Gastrocnemius medialis (tissue), 4 donors: ENCODE measurements around the gene SMURF2.
"Not testable (repeated sequence)": the region's sequence is repeated elsewhere in the genome, so short reads cannot be mapped to it uniquely, and the experiment has no call there.

Source experiments
- POLR2A ChIP-seq, 2 donors: fragments of 450-650 bp; IDR thresholded peaks; one replicate each; pipeline ENCODE4 v1.6.1; 2017; ENCODE audit warnings: antibody characterized with exemption in 2 of 2, mild to moderate bottlenecking in 2 of 2, moderate library complexity in 2 of 2
- TF ChIP-seq, protein P1 (sequence below), 5 experiments: fragments of 450-650 bp in 3 of 5; fragments of 200-600 bp in 2 of 5; sonication (generic) in 2 of 5; IDR thresholded peaks in 4 of 5; conservative IDR thresholded peaks in 1 of 5; 1 replicate in 4 of 5; 2 replicates in 1 of 5; pipeline ENCODE4 v1.5.1; 2016 to 2019; ENCODE audit warnings: antibody characterized with exemption in 5 of 5, mild to moderate bottlenecking in 3 of 5, moderate library complexity in 3 of 5

DNA sequence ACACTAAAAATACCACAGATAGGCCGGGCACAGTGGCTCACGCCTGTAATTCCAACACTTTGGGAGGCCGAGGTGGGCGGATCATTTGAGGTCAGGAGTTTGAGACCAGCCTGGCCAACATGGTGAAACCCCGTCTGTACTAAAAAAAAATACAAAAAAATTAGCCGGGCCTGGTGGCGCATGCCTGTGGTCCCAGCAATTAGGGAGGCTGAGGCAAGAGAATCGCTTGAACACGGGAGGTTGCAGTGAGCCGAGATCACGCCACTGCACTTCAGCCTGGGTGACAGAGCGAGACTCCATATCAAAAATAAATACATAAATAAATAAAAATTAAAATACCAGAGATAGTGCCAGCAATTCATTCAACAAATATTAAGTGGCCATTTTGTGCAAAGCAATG, 1.7 kb upstream of the SMURF2 start:
- TF ChIP-seq, protein P1, sequence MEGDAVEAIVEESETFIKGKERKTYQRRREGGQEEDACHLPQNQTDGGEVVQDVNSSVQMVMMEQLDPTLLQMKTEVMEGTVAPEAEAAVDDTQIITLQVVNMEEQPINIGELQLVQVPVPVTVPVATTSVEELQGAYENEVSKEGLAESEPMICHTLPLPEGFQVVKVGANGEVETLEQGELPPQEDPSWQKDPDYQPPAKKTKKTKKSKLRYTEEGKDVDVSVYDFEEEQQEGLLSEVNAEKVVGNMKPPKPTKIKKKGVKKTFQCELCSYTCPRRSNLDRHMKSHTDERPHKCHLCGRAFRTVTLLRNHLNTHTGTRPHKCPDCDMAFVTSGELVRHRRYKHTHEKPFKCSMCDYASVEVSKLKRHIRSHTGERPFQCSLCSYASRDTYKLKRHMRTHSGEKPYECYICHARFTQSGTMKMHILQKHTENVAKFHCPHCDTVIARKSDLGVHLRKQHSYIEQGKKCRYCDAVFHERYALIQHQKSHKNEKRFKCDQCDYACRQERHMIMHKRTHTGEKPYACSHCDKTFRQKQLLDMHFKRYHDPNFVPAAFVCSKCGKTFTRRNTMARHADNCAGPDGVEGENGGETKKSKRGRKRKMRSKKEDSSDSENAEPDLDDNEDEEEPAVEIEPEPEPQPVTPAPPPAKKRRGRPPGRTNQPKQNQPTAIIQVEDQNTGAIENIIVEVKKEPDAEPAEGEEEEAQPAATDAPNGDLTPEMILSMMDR (IDR thresholded peaks at IDR 0.05 in 4 of 5, conservative IDR thresholded peaks at IDR 0.05 in 1 of 5), result not testable (repeated sequence)
- not testable (repeated sequence) for TF ChIP-seq POLR2A (IDR thresholded peaks at IDR 0.05)
